Right lung (tissue), 5 donors: ENCODE results near the gene CHRNB1. TPM values are rescaled to one million over a fixed set of nuclear protein-coding genes. Genes with fewer than 3 reads are reported as not detected.
"Not testable (repeated sequence)": the region's sequence is repeated elsewhere in the genome, so short reads cannot be mapped to it uniquely, and the experiment has no call there.

Experiments used
- DNase-seq, 2 donors: peaks; one replicate each; pipeline ENCODE4 v3.0.0-alpha.2; 2013
- polyA plus RNA-seq, 5 donors: library from polyadenylated mRNA; unstranded; fragments of 120-200 nt; gene quantifications; one replicate each; pipeline versions ENCODE4 v1.2.1 to v1.2.3, GENCODE V29; 2013; ENCODE audit warnings: inconsistent platforms in 1 of 5, low replicate concordance in 1 of 5; ENCODE audit not compliant: insufficient read length in 5 of 5, insufficient read depth in 1 of 5

CHRNB1 gene
- polyA plus RNA-seq, 5 donors = 9.0 to 14.8 (median 10.5) TPM

DNA sequence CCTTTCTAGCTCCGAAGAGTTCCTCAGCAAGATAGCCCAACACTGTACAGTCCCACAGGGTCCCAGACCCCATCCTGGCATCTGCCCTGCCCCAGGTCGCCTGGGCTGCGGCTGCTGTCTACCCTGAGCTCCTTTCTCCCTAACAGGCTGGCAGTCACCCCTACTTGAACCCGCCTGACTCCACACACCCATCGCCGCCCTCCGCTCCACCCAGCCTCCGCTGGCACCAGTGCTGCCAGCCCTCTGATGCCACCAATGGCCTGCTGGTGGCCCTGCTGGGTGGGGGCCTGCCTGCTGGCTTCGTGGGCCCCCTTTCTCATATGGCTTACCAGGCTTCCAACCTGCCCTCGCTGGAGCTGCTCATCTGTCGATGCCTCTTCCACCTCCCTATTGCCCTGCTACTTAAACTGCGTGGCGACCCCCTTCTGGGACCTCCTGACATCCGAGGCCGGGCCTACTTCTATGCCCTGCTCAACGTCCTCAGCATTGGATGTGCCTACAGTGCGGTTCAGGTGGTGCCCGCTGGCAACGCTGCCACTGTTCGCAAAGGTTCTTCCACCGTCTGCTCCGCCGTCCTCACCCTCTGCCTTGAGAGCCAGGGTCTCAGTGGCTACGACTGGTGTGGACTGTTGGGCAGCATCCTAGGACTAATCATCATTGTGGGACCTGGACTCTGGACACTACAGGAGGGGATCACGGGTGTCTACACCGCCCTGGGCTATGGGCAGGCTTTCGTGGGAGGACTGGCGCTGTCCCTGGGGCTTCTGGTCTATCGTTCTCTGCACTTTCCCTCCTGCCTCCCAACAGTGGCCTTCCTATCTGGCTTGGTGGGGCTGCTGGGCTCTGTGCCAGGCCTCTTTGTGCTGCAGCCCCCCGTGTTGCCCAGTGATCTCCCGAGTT, 37.2 kb downstream of the CHRNB1 start:
- not testable (repeated sequence) for DNase-seq

DNA sequence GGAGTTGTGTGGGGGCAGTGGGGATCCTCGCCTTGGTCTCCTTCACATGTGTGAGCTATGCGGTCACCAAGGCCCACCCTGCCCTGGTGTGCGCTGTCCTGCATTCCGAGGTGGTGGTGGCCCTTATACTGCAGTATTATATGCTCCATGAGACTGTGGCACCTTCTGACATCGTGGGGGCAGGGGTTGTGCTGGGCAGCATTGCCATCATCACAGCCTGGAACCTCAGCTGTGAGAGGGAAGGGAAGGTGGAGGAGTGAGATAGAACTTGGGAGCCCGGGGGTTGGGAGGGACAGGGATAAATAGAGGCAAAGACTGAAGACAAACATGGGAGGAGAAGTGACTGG, 37.9 kb downstream of the CHRNB1 start:
- DNase-seq = not testable (repeated sequence)

DNA sequence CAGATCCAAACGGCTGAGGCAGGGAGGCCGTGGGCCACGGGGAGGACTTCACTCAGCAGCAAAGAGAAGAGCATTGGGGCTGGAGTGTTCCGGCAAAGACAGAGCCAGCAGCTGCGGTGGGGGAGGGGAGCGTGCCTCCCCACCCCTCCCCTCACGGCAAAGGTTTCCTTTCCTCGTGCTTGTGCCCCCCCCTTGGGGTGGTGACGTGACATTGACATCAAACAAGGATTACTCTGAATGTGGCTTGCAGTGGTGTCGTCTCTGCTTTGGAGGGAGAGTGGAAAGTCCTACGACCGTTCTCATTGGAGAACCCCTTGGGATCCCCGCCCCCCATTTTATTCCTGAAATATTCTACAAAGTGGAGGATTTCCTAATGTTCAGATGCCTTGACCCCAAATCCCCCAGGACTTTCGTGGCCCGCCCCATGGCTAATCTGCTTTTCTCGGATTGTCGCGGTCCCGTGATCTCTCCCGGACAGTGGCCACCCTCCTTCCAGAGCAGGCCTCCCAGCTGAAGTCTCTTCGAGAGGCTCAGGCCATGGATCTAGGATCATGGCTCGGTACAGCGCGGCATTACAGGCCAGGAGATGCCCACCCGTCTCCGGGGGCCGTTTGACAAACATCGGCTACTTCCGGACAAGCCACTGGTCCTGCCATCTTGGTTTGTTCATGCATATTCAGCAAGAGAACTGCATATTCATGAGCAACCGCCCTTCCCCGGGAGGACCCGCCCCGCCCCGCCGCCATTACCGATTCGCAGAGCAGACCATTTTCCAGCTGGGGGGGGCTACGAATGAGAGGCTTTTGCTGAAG, 38.6 kb downstream of the CHRNB1 start:
- peak; percentile 89 to 92 for DNase-seq

DNA sequence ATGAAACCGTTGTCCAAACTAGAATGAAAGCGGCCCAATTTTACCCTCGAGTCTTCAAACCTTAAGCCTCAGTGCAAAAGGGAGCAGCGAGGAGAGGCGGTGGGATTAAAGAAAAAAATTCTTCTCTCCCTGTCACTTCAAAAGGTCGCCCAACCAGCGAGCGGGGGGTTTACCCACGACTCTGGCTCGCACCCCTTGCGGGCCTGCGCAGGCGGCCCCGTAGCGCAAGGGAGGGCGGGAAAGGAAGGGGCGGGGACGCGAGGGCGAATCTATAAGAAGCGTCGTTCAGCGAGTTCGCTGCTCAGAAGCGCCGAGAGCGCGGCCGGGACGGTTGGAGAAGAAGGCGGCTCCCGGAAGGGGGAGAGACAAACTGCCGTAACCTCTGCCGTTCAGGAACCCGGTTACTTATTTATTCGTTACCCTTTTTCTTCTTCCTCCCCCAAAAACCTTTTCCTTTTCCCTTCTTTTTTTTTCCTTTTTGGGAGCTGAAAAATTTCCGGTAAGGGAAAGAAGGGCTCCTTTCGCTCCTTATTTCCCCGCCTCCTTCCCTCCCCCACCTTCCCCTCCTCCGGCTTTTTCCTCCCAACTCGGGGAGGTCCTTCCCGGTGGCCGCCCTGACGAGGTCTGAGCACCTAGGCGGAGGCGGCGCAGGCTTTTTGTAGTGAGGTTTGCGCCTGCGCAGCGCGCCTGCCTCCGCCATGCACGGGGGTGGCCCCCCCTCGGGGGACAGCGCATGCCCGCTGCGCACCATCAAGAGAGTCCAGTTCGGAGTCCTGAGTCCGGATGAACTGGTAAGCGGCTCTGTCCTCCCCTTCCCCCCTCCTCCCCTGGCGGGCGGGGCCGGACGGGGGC, 39.4 kb downstream of the CHRNB1 start, which contains the start of gene POLR2A:
TSS of gene POLR2A (plus strand) at position 300 of the 852 bp plus-strand sequence.
- peak; percentile 99 to 100 for DNase-seq

DNA sequence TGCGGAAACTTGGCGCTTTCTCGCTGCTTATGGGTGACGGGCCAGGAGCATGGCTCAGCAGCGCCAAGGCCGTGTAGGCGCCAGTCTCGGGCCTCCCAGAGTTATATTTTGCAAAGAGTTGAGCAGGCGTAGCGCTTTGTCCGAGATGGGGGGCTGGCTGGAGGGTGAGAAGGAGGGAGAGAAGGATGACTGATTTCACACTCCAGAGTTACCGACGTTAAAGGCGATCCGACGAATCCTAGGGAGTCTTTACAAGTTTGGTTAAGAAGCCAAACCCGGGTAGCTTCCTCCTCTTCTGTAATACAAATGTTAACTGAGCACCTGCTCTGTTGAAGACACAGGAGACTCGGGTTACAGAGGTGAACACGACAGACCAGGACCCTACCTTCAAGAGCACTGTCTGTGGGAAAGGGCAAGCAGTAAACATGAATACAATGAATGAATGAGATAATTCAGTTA, 40.1 kb downstream of the CHRNB1 start:
- DNase-seq = no peak

DNA sequence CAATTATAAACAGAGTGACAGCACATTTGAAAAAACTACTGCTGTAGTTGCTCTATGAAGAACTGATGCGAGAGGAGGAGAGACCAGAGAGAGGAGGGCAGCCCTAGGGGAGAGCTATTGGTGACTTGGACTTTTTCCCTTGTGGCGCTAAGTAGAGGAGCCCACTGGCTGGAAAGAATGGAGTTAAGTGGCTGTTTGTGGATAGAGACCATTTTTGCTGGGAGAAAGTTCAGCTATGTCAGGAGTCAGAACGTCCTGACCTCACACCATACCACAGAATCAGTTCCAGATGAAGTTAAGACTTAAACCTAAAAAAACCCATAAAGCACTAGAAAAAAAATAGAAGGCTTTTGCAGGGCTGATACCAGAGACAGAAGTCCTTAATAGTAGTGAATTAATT, 41.3 kb downstream of the CHRNB1 start:
- DNase-seq = no peak

DNA sequence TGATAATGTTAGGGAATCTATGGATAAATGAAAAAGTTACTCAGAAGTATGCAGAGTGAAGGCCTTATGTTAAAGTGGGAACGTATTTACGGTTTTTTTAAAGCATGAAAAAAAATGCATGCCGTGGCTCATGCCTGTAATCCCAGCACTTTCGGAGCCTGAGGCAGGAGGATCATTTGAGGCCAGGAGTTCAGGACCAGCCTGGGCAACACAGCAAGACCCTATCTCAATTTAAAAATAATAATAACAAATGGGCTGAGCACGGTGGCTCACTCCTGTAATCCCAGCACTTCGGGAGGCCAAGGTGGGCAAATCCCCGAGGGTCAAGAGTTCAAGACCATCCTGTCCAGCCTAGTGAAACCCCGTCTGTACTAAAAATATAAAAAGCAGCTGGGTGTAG, 45.3 kb downstream of the CHRNB1 start:
- DNase-seq = no peak

DNA sequence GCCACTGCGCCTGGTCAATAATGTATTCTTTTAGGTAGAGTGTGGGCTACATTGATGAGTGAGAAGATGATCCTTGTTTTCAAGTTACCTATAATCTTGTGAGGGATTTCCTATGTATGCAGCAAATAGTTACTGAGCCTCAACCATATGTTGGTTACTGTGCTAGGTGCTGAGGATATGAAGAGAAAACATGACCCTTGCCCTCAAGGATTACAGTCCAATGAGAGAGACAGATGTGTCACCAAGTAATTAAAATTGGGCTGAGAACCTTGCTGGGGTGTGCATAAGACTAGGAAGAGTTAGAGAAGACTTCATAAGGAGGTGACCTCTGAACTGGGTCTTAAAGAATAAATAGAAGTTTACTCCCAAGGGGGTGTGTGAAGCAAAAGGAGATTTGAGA, 46.7 kb downstream of the CHRNB1 start:
- DNase-seq = no peak

DNA sequence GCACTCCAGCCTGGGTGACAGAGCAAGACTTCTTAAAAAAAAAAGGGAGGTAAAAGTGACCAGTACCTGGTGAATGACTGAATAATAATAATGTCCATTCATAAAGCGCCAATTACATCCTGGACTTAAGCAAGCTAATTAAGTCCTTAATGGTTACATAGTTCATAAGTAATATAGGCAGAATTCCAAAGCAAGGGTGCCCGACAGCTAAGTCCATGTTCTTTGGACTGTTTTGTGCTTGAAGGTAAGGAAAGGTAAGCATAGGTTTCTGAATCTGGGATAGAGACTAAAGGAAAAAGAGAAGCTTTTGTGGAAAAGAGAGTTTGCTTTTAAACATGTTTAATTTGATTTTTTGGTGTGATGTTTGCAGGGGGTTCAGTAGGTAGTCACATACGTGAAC, 49.1 kb downstream of the CHRNB1 start:
- DNase-seq = no peak

DNA sequence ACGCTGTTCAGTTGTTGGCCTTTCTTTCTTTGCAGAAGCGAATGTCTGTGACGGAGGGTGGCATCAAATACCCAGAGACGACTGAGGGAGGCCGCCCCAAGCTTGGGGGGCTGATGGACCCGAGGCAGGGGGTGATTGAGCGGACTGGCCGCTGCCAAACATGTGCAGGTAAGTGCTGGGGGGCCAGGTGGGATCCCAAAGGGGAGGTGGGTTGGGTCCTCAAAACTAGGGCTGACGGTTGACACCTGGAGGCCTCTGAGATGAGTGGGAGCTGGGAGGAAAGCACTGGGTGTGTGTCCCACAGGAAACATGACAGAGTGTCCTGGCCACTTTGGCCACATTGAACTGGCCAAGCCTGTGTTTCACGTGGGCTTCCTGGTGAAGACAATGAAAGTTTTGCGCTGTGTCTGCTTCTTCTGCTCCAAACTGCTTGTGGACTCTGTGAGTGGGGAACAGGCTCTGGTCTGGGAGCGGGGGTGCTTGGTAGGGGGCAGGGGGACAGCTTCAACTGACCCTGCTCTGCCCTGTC, 51.1 kb downstream of the CHRNB1 start:
- no peak for DNase-seq

DNA sequence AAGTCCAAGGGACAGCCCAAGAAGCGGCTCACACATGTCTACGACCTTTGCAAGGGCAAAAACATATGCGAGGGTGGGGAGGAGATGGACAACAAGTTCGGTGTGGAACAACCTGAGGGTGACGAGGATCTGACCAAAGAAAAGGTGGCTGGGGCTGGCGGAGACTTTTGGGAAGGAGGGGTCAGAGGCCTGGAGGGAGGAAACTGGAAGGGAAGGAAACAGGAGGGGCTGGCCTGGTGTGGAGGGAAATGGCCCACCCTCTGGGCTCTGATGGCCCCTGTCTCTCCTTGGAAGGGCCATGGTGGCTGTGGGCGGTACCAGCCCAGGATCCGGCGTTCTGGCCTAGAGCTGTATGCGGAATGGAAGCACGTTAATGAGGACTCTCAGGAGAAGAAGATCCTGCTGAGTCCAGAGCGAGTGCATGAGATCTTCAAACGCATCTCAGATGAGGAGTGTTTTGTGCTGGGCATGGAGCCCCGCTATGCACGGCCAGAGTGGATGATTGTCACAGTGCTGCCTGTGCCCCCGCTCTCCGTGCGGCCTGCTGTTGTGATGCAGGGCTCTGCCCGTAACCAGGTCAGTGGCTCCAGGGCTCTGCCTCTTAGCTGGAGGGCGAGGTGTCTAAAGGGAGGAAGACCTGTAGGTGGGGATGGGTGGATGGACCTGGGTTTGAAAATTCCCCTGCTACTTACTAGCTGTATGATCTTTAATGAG, 51.8 kb downstream of the CHRNB1 start:
- DNase-seq = no peak

DNA sequence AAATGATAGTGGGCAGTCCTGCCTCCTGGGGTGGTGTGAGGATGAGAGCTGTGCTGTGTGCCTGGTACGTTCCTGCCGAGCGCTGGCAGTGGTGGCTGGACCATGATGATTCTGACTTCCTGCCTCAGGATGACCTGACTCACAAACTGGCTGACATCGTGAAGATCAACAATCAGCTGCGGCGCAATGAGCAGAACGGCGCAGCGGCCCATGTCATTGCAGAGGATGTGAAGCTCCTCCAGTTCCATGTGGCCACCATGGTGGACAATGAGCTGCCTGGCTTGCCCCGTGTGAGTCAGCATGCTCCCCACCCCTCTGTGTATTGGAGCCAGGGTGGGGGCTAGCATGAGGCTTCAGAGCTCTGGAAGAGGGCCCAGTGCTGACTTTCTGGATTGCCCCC, 52.4 kb downstream of the CHRNB1 start:
- DNase-seq = no peak

DNA sequence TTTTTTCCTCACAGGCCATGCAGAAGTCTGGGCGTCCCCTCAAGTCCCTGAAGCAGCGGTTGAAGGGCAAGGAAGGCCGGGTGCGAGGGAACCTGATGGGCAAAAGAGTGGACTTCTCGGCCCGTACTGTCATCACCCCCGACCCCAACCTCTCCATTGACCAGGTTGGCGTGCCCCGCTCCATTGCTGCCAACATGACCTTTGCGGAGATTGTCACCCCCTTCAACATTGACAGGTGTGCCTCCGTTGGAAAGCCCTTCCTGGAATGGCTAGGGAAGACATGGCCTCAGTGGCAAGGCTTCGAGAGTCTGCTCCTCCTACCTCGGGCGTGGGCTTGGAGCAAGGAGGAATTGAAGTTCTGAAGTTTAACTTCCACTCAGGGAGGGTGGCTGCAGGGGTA, 52.8 kb downstream of the CHRNB1 start:
- no peak for DNase-seq

DNA sequence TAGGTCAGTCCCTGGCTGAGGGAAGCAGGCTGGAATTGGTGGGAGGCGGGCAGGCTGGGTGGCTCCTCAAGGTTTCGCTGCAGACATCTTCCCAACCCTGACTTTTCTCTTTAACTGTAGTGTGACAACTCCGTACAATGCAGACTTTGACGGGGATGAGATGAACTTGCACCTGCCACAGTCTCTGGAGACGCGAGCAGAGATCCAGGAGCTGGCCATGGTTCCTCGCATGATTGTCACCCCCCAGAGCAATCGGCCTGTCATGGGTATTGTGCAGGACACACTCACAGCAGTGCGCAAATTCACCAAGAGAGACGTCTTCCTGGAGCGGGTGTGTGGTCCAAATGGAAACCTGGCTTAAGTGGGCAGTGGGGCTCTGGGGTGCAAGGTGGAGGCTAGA, 54.3 kb downstream of the CHRNB1 start:
- no peak for DNase-seq

DNA sequence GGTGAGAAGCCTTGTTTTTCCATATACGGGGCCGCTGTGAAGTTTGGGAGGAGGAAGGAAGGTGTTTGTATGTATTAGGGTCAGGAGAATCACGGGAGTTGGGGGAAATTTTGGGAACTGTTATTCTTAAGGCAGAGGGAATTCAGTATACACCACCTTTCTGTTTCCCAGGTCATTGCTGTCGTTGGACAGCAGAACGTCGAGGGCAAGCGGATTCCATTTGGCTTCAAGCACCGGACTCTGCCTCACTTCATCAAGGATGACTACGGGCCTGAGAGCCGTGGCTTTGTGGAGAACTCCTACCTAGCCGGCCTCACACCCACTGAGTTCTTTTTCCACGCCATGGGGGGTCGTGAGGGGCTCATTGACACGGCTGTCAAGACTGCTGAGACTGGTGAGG, 56.9 kb downstream of the CHRNB1 start:
- DNase-seq = no peak

DNA sequence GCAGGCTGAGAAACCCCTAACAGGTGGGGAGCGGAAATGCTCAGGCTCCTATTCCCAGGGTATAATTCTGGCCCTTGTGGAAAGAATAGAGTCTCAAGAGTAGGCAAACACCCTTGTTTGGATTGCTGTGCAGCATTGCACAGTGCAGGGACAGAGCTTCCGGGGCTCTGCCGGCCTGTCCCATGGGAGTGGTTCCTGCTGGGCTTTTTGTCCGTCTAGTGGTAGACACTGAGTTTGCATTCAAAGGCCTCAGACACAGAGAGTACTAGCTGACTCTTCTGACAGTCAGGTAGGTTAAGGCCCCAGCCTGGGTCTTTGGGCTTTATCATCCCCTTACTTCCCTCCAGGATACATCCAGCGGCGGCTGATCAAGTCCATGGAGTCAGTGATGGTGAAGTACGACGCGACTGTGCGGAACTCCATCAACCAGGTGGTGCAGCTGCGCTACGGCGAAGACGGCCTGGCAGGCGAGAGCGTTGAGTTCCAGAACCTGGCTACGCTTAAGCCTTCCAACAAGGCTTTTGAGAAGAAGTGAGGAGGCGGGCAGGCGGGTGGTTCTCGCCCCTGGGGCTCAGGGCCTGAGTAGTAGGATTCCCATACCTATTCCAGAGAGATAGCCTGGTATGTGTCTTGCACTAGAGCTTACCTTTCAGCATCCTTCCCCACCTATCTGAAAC, 57.4 kb downstream of the CHRNB1 start:
- no peak for DNase-seq

DNA sequence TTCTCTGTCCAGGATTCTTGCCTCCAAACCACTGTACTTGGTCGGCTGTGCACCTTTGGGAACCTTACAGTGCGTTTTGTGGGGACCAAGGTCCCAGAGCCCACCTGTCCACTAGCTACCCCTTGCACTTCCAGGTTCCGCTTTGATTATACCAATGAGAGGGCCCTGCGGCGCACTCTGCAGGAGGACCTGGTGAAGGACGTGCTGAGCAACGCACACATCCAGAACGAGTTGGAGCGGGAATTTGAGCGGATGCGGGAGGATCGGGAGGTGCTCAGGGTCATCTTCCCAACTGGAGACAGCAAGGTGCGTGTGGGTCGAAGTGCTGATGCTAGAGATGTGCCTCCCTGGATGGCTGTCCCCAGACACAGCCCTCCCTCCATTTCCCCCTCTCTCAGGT, 58.1 kb downstream of the CHRNB1 start:
- no peak for DNase-seq

DNA sequence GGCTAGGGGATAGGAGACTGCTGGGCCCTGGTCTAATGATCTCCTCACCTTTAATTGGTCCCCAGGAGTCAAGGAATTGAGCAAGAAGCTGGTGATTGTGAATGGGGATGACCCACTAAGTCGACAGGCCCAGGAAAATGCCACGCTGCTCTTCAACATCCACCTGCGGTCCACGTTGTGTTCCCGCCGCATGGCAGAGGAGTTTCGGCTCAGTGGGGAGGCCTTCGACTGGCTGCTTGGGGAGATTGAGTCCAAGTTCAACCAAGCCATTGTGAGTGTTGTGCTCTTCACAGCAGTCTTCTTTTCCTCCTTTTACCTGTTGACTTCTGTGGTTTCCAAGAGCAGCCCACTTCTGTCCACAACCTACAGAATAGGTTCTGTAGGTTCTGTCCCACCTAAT, 58.7 kb downstream of the CHRNB1 start:
- no peak for DNase-seq
